SK-N-MC (cell line): ENCODE results near the gene CALN1.

Source experiments
- EZH2 ChIP-seq: fragments of 200-600 bp; sonication (generic); IDR thresholded peaks from one replicate; pipeline ENCODE4 v1.6.1; 2017; ENCODE audit warnings: antibody characterized with exemption
- FOXP2 ChIP-seq: optimal IDR thresholded peaks from 2 replicates; pipeline ENCODE3; 2011; ENCODE audit warnings: mild to moderate bottlenecking, moderate library complexity; ENCODE audit not compliant: insufficient read depth; ENCODE audit errors: extremely low read length, control extremely low read depth
- POLR2AphosphoS5 ChIP-seq: IDR thresholded peaks from 2 replicates; pipeline ENCODE4 v1.6.1; 2012; ENCODE audit warnings: mild to moderate bottlenecking, low read depth, low read length, borderline replicate concordance

- TF ChIP-seq POLR2AphosphoS5 (no peak), EZH2 (no peak), FOXP2 (no peak)
These were observed 358.8 kb downstream of the CALN1 start for GRCh38 chr7:72053292-72053691.
